GM19452 (cell line): ENCODE data around the gene ITGAX.
"Not testable (repeated sequence)": the region's sequence is repeated elsewhere in the genome, so short reads cannot be mapped to it uniquely, and the experiment has no call there.

Experiments used
- ATAC-seq: cut with Tn5 transposase; IDR thresholded peaks from one replicate; pipeline ENCODE4 v1.9.1; 2021; ENCODE audit not compliant: unreplicated experiment

The ITGAX gene

DNA sequence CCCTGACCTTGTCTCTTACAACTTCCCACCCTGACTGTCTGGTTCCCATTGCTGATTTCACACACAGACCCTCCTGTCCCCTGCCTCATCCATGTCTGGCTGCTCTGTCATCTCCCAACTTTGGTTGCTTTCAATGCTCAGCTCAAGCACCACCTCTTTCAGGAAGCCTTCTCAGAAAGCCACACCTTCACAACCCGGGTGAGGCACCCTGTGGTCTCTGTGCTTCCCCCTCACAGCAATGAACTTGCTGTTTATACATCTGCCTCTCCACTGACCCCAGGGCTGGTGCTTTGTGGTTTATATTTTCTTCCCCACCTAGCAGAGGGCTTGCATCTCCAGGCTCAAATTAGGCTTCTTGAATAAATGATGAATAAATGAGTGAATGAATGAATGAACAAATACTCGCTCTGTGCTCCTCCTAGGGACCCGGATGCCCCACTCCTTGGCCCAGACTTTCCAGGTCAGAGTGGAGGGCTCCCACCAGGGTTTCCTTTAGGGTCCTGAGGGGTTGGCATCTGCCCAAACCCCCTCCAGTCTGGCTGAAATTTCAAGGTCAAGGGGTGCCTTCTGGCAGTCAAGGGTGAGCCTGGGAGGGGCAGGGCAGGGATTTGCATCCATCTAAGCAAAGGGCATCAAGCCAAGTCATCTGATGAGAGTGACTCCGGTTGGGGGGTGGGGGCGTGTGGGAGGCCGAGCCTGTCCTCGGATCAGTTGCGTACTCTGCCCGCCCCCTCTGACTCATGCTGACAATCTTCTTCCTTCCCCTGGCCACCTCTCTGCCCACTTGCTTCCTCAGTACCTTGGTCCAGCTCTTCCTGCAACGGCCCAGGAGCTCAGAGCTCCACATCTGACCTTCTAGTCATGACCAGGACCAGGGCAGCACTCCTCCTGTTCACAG is at the start of gene ITGAX:
Gene ITGAX, plus strand, starts transcription at position 783 of the 898 bp plus-strand sequence. Its CDS starts 79 bp downstream, at position 862.
- ATAC-seq = peak; percentile 70

DNA sequence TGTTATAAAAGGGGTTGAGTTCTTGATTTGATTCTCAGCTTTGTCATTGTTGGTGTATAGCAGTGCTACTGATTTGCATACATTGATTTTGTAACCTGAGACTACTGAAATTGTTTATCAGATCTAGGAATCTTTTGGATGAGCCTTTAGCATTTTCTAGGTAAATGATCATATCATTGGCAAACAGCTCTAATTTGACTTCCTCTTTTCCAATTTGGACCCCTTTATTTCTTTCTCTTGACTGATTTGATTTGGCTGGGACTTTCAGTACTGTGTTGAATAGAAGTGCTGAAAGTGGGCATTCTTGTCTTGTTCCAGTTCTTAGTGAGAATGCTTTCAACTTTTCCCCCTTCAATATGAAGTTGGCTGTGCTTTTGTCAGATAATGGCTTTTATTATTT is 49.8 kb upstream of the ITGAX start:
- no peak for ATAC-seq

DNA sequence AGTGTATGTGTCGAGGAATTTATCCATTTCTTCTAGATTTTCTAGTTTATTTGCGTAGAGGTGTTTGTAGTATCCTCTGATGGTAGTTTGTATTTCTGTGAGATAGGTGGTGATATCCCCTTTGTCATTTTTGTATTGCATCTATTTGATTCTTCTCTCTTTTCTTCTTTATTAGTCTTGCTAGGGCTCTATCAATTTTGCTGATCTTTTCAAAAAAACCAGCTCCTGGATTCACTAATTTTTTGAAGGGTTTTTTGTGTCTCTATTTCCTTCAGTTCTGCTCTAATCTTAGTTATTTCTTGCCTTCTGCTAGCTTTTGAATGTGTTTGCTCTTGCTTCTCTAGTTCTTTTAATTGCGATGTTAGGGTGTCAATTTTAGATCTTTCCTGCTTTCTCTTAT is 46.6 kb upstream of the ITGAX start:
- not testable (repeated sequence) for ATAC-seq

DNA sequence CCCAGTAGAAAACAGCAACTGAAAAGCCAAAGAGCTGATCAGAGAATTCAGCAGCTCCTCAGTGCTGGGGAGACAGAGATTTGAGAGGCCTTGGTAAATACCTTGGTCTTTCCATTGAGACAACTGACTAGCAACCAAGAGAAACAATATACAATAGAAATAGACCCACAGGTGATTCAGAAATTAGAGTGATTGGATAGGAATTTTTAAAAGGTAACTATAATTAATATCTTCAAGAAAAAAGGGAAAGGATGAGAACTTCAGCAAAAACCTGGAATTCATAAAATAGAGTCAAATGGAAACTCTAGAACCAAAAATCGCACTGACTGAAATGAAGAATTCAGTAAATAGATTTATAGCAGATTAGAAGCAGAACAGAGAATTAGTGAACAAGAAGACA is 32.5 kb upstream of the ITGAX start:
- no peak for ATAC-seq

DNA sequence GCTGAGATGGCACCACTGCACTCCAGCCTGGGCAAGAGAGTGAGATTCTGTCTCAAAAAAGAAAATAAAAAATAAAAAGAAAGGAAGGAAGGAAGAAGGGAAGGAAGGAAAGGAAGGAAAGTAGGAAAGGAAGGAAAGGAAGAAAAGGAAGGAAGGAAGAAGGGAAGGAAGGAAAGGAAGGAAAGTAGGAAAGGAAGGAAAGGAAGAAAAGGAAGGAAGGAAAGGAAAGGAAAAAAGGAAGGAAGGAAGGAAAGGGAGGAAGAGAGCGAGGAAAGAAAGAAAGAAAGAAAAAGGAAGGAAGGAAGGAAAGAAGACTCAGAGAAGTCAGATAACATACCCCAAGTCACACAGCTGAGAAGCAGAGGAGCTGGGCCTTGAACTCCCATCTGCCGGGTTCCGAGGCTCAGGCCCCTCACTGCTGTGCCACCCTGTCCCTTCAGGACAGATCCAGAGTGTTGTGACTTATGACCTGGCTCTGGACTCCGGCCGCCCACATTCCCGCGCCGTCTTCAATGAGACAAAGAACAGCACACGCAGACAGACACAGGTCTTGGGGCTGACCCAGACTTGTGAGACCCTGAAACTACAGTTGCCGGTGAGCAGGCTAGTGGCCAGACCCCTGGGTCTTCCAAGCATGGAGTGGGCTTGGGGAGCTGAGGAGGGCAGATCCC is 30.9 kb upstream of the ITGAX start:
- ATAC-seq = no peak

DNA sequence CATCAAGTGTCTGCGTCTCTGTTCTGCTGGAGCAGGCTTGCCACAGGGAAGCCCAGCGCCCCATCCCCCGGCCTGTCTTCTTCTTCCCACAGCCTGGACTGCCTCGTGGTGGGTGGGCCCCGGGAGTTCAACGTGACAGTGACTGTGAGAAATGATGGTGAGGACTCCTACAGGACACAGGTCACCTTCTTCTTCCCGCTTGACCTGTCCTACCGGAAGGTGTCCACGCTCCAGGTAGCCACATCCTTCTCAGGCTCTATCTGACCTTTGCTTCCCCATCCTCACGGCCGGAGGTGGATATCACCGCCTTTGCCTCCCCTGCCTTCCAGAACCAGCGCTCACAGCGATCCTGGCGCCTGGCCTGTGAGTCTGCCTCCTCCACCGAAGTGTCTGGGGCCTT is 29.8 kb upstream of the ITGAX start:
- ATAC-seq = no peak

DNA sequence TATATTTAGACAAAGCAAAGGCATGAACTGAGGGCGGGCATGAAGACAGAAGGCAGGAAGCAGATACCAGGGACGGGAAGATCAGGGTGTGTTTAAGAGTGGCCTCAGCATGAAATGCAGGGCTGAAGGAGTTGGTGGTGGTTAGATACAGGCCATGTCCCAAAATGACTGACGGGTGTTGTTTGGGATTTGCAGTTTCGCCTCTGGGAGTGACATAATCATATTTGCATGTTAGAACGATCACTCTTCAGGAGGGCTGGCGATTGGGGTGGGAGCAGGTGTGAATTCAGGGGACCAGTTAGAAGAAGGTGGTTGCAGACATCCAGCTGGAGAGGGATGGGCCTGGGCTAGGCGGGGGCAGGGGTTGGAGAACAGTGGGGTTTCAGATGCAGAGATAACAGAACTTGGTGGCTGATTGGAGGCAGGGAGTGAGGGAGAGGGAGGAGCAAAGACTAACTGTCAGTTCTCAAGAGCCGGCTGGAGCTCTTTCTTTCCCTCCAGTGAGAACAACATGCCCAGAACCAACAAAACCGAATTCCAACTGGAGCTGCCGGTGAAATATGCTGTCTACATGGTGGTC is 27.2 kb upstream of the ITGAX start:
- ATAC-seq = no peak

DNA sequence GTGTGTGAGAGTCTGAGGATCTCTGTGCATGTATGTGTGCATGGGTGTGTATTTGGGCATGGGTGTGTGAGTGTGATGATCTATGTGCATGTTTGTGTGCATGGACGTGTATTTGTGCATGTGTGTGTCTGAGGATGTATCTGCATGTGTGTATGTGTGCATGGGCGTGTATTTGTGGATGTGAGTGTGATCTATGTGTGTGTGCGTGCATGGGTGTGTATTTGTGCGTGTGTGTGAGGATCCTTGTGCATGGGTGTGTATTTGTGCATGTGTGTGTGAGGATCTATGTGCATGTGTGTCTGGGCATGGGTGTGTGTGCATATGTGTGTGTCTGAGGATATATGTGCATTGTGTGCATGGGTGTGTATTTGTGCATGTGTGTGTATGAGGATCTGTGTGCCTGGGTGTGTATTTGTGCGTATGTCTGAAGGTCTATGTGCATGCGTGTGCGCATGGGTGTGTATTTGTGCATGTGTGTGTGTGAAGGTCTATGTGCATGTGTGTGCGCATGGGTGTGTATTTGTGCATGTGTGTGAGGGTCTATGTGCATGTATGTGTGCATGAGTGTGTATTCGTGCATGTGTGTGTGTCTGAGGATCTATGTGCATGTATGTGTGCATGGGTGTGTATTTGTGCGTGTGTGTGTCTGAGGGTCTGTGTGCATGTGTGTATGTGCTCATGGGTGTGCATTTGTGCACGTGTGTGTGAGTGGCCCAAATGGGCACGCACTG is 26.5 kb upstream of the ITGAX start:
- no peak for ATAC-seq

DNA sequence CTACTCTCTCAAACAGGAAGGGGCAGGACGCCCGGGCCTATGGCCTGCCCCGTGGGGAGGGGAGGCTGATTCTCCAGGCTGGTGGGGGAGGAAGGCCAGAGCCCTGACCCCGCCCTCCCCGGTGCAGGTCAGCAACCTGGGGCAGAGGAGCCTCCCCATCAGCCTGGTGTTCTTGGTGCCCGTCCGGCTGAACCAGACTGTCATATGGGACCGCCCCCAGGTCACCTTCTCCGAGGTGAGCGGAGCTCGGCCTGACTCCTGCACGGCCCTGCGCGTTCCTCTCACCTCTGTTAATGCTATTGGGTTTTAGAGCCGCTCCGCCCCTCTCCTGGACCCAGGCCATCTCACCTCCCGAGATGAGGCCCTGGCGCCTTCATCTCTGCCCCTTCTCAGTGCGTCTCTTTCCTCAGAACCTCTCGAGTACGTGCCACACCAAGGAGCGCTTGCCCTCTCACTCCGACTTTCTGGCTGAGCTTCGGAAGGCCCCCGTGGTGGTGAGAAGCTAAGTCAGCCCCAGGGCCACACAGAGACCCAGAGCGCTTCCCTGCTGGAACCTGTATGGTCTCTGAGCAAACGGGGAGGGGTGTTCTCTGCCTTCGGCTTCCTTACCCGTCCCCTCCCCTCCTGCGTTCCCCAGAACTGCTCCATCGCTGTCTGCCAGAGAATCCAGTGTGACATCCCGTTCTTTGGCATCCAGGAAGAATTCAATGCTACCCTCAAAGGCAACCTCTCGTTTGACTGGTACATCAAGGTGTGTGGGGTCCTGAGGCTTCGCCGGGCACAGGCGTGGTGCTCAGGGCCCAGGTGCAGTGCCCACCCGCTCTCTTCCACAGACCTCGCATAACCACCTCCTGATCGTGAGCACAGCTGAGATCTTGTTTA is 25.1 kb upstream of the ITGAX start:
- ATAC-seq = no peak

DNA sequence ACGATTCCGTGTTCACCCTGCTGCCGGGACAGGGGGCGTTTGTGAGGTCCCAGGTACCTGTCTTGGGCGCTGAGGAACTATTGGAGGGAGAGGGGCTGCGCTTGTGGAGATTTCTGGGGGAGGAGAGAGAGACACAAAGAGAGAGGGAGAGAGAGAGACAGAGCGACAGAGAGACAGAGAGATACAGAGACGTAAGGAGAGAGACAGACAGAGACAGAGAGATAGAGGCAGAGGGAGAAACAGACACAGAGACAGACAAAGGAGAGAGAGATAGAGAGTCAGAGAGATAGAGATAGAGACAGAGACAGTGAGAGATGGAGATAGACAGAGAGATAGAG is 24.5 kb upstream of the ITGAX start:
- no peak for ATAC-seq

DNA sequence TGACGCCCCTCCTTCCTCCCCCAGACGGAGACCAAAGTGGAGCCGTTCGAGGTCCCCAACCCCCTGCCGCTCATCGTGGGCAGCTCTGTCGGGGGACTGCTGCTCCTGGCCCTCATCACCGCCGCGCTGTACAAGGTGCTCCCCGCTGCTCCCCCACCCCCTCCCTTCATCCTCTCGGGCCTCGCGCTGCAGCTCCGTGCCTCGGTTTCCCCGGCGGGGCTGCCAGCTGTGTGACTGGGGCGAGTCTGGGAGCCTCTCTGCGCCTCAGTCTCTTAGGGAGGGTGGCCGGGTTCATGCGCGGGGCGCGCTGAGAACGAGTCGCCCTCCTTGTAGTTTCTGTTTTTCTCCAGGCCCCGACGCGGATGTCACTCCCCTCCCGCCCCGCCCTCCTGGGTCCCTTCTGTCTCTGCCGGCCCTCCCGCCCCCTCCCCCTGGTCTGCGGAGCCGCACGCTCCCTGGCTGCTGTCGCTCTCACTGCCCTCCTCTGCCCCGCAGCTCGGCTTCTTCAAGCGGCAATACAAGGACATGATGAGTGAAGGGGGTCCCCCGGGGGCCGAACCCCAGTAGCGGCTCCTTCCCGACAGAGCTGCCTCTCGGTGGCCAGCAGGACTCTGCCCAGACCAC is 23.7 kb upstream of the ITGAX start:
- no peak for ATAC-seq

DNA sequence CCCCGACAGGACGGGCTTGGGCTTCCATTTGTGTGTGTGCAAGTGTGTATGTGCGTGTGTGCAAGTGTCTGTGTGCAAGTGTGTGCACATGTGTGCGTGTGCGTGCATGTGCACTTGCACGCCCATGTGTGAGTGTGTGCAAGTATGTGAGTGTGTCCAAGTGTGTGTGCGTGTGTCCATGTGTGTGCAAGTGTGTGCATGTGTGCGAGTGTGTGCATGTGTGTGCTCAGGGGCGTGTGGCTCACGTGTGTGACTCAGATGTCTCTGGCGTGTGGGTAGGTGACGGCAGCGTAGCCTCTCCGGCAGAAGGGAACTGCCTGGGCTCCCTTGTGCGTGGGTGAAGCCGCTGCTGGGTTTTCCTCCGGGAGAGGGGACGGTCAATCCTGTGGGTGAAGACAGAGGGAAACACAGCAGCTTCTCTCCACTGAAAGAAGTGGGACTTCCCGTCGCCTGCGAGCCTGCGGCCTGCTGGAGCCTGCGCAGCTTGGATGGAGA is 23.1 kb upstream of the ITGAX start:
- ATAC-seq = no peak

DNA sequence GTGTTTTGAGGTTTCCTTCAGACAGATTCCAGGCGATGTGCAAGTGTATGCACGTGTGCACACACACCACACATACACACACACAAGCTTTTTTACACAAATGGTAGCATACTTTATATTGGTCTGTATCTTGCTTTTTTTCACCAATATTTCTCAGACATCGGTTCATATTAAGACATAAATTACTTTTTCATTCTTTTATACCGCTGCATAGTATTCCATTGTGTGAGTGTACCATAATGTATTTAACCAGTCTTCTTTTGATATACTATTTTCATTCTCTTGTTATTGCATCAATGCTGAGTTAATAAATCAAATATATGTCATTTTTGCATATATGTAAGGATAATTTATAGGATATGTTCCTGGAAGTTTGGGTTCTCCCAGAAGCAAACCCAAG is 22.4 kb upstream of the ITGAX start:
- no peak for ATAC-seq

DNA sequence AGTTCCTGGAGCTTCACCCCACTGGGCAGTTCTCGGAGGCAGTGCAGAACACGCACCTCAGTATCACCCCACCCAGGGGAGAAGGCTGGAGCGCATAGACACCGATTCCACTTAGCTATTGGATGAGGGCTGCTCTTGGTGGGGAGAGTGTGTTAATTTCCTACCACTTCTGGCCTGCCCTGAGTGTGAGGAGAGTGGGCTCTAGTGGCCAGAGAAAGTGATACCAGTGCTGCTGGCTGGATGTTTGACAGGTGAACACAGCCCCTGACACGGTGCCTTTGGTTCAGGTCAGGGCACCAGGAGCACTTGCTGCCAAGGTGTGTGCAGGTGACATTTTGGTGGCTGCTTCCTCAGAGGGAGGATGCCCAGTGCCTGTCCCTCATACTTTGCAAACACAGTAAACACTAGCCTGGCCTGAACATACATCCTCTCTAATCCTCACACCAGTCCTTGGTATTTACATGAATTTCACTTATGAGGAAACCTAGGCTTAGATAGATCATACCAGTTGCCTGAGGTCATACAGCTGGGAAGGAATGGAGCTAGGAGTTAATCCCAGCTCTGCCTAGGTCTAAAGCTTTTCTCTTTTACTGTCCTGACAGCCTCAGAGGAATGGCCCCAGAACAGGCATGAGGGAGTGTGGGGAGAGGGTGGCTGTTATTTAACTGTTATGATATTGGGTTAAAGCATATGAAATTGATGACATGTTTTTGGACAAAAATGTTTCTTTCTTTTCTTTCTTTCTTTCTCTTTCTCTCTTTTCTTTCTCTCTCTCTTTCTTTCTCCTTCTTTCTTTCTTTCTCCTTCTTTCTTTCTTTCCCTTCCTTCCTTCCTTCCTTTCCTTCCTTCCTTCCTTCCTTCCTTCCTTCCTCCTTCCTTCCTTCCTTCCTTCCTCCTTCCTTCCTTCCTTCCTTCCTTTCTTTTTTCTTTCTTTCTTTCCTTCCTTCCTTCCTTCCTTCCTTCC is 21.0 kb upstream of the ITGAX start:
- peak; percentile 67 for ATAC-seq

DNA sequence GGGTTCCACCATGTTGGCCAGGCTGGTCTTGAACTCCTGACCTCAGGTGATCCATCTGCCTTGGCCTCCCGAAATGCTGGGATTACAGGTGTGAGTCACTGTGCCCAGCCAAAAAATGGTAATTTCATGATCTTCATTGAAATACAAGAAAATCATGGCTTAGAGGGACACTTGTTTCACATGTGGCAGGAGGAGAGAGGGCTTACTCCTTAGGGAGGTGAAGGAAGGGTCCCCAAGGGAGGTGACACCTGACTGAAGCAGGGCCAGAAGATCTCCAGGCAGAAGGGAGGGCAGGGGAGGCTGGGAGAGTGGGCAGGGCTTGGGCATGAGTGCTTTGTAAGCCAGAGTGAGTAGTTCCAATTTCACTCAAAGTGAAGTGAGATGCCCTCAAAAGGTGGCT is 20.0 kb upstream of the ITGAX start:
- ATAC-seq = no peak

DNA sequence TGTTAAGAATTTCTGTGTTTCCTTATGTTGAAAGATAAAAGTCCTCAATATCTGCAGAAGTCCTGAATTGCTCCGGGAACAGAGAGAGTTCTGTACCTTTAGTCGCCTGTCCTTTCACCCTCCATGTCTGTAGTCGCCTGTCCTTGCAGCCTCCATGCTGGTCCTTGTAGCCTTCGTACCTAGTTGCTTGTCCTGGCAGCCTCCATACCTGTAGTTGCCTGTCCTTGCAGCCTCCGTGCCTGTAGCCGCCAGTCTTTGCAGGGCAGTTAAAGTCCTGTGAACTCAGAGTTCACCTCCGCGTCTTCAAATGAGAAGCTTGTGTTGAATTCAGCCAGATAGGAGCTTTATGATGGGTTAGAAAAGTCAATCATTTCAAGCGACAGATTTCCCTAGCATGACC is 19.5 kb upstream of the ITGAX start:
- ATAC-seq = no peak

DNA sequence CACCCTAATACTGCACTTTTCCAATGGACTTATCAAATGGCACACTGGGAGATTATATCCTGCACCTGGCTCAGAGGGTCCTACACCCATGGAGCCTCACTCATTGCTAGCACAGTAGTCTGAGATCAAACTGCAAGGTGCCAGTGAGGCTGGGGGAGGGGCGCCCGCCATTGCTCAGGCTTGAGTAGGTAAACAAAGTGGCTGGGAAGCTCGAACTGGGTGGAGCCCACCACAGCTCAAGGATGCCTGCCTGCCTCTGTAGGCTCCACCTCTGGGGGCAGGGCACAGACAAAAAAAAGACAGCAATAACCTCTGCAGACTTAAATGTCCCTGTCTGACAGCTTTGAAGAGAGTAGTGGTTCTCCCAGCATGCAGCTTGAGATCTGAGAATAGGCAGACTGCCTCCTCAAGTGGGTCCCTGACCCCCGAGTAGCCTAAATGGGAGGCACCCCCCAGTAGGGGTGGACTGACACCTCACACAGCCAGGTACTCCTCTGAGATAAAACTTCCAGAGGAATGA is 16.8 kb upstream of the ITGAX start:
- ATAC-seq = not testable (repeated sequence)

DNA sequence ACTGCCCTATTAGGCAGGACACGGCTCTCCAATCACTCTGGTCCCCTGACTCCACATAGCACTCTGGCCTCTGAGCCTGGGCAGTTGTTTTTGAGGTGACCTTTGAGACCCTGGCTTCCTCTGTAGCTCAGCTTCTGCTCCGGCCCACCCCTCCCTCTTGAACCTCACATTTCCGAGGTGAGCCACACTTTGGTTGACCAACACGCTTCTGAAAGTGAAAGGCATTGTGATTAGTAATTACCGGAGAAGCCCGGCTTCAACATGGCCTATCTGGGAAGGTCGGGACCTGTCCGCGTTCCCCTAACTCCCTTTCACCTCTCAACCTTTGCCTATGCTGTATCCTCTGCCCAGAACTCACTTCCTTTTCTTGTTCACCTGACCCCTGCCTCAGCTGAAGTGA is 10.3 kb upstream of the ITGAX start:
- peak; percentile 89 for ATAC-seq

DNA sequence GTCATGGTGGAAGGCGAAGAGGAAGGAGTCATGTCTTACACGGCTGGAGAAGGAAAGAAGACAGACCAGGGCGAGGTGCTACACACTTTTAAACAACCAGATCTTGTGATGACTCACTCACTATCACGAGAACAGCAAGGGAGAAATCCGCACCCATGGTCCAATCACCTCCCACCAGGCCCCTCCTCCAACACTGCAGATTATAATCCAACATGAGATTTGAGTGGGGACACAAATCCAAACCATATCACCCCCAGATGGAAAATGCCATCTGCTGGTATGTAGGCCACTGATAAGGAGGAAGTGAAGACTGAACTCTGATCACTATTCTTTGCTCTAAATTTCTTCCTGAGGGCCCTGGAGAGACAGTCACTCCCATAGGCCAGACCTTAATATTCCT is 7.5 kb upstream of the ITGAX start:
- no peak for ATAC-seq
